Measurements from ENCODE around the gene TSGA10IP. TPM values are rescaled to one million over a fixed set of nuclear protein-coding genes. Genes with fewer than 3 reads are reported as not detected.

Gene TSGA10IP
- total RNA-seq, 1 experiment from 2014 or later, result not detected

DNA sequence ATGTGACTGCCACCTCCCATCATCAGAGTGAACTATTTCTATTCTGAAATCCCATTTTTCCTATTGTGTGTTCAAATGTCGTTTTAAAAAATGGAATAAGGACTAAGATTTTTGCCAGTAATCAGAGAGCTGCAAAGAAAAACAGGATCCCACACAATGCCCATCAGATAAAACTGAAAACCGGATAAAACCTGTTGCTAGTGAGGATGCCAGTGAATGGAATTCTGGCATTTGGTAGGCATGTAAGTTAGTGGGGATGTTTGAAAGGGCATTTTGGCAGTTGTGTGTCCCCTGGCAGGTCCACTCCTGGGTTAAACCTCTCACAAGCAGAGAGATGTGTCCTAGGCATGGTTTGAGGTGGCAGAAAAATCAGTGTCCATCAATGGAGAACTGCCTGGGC is 19.9 kb upstream of the TSGA10IP start:
- Histone ChIP-seq H3K27me3 (ENCODE audit: insufficient read depth, low read length) (no peaks in the 10 kb centered on the region), H3K4me3 (replicated peaks in 1 of 2; ENCODE audit: low read depth in 1 of 2, low read length in 2 of 2) (no peak overlapping the region), H3K4me1 (ENCODE audit: control insufficient read depth in 1 of 2, insufficient read depth in 2 of 2, low read length in 2 of 2) (peaks cover 5 to 6% of the 10 kb centered on the region in 2 experiments; a peak in 3 of 4 replicates), H2AFZ (ENCODE audit: low read depth, low read length, poor library complexity, severe bottlenecking) (no peak overlapping the region), H3K36me3 (ENCODE audit: control insufficient read depth in 1 of 2, insufficient read depth in 2 of 2, low read length in 2 of 2) (peaks cover 5 to 20% of the 10 kb centered on the region in 2 experiments; a peak in 3 of 4 replicates), H3K9me2 (ENCODE audit: insufficient read depth) (no peaks in the 10 kb centered on the region), H3K27ac (ENCODE audit: low read depth, low read length) (no peak overlapping the region), H4K20me1 (ENCODE audit: insufficient read depth) (no peaks in the 10 kb centered on the region), H3K4me2 (ENCODE audit: low read length) (no peak overlapping the region), H3K9me3 (ENCODE audit: control insufficient read depth in 1 of 2, insufficient read depth in 1 of 2, low read depth in 1 of 2, low read length in 2 of 2) (no peaks in the 10 kb centered on the region), H3K9ac (ENCODE audit: low read length) (no peak overlapping the region), H3K79me2 (ENCODE audit: insufficient read depth, low read length) (peaks cover 7% of the 10 kb centered on the region; the same call in 1 of the 2 replicates)
- ATAC-seq, result no peak
- ChIA-PET CTCF (no interaction called here), RAD21 (ENCODE audit: low non-redundant PET in 1 of 2, low total read pairs in 2 of 2, uncharacterized antibody in 2 of 2, unreplicated experiment in 2 of 2) (no interaction called here), POLR2A (no interaction called here)
- DNase-seq (ENCODE audit: low read depth, low spot score), result no peak
- intact Hi-C loops (cut with micrococcal nuclease), result no loop called here
- no TSS peak for BruUV-seq (replicated peaks)
- TF ChIP-seq CBX3 (IDR thresholded peaks at IDR 0.05; ENCODE audit: low read depth) (no peak), EZH2 (IDR thresholded peaks at IDR 0.05) (no peak), JUND (IDR thresholded peaks at IDR 0.05) (no peak), CEBPB (IDR thresholded peaks at IDR 0.05; ENCODE audit: low read depth) (no peak), YY1 (IDR thresholded peaks at IDR 0.05; ENCODE audit: extremely low read depth, insufficient replicate concordance, low read depth, low read length) (no peak)

DNA sequence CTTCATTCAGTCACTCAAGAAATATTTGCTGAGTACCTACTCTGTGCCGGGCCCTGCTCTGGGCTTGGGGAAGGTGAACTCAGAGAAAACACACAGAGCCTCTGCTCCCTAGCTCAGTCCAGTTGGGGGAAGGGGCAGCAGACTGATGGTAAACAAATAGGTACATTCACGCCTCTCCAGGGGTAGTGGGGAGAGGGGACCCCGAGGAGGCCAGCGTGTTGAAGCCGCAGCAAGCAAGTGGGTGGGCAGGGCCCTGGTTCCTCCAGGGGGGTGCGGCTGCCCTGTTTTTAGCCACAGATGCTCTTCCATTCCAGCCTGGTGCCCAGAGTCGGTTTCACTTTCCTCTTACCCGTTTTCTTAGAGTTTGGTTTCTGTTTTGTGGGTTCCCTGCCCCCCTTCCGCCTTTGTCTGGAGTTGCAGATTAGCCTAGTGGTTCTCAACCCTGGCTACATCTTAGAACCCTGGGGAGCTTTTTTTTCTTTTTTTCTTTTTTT is 17.3 kb upstream of the TSGA10IP start:
- Histone ChIP-seq H2AFZ (ENCODE audit: low read depth, low read length, poor library complexity, severe bottlenecking) (no peak overlapping the region), H3K4me2 (ENCODE audit: low read length) (no peak overlapping the region), H3K9me3 (ENCODE audit: control insufficient read depth in 1 of 2, insufficient read depth in 1 of 2, low read depth in 1 of 2, low read length in 2 of 2) (no peaks in the 10 kb centered on the region), H4K20me1 (ENCODE audit: insufficient read depth) (no peaks in the 10 kb centered on the region), H3K9me2 (ENCODE audit: insufficient read depth) (no peaks in the 10 kb centered on the region), H3K9ac (ENCODE audit: low read length) (no peak overlapping the region), H3K79me2 (ENCODE audit: insufficient read depth, low read length) (no peaks in the 10 kb centered on the region), H3K27me3 (ENCODE audit: insufficient read depth, low read length) (no peaks in the 10 kb centered on the region), H3K36me3 (ENCODE audit: control insufficient read depth in 1 of 2, insufficient read depth in 2 of 2, low read length in 2 of 2) (0 out of 4 replicates have a peak, but pooled peaks cover 0 to 1% of the 10 kb centered on the region in 2 experiments), H3K27ac (ENCODE audit: low read depth, low read length) (no peak overlapping the region), H3K4me1 (ENCODE audit: control insufficient read depth in 1 of 2, insufficient read depth in 2 of 2, low read length in 2 of 2) (peaks cover 2 to 9% of the 10 kb centered on the region in 2 experiments; a peak in 3 of 4 replicates), H3K4me3 (replicated peaks in 1 of 2; ENCODE audit: low read depth in 1 of 2, low read length in 2 of 2) (no peak overlapping the region)
- RAD21 ChIA-PET (ENCODE audit: low non-redundant PET in 1 of 2, low total read pairs in 2 of 2, uncharacterized antibody in 2 of 2, unreplicated experiment in 2 of 2), result no interaction called here
- POLR2A ChIA-PET, result no interaction called here
- CTCF ChIA-PET, result no interaction called here
- ATAC-seq (no peak), DNase-seq (ENCODE audit: low read depth, low spot score) (no peak)
- intact Hi-C loops (cut with micrococcal nuclease), result no loop called here
- no TSS peak for BruUV-seq (replicated peaks)
- TF ChIP-seq ZNF274 (IDR thresholded peaks at IDR 0.05; ENCODE audit: low read depth, low read length) (no peak), YY1 (IDR thresholded peaks at IDR 0.05; ENCODE audit: extremely low read depth, insufficient replicate concordance, low read depth, low read length) (no peak), FOSL1 (IDR thresholded peaks at IDR 0.05; ENCODE audit: low read depth) (no peak), EZH2phosphoT487 (IDR thresholded peaks at IDR 0.05; ENCODE audit: borderline replicate concordance) (no peak), POLR2AphosphoS5 (IDR thresholded peaks at IDR 0.05; ENCODE audit: low read depth, low read length) (no peak), EZH2 (IDR thresholded peaks at IDR 0.05) (no peak)
- TF ChIP-seq, protein P1, sequence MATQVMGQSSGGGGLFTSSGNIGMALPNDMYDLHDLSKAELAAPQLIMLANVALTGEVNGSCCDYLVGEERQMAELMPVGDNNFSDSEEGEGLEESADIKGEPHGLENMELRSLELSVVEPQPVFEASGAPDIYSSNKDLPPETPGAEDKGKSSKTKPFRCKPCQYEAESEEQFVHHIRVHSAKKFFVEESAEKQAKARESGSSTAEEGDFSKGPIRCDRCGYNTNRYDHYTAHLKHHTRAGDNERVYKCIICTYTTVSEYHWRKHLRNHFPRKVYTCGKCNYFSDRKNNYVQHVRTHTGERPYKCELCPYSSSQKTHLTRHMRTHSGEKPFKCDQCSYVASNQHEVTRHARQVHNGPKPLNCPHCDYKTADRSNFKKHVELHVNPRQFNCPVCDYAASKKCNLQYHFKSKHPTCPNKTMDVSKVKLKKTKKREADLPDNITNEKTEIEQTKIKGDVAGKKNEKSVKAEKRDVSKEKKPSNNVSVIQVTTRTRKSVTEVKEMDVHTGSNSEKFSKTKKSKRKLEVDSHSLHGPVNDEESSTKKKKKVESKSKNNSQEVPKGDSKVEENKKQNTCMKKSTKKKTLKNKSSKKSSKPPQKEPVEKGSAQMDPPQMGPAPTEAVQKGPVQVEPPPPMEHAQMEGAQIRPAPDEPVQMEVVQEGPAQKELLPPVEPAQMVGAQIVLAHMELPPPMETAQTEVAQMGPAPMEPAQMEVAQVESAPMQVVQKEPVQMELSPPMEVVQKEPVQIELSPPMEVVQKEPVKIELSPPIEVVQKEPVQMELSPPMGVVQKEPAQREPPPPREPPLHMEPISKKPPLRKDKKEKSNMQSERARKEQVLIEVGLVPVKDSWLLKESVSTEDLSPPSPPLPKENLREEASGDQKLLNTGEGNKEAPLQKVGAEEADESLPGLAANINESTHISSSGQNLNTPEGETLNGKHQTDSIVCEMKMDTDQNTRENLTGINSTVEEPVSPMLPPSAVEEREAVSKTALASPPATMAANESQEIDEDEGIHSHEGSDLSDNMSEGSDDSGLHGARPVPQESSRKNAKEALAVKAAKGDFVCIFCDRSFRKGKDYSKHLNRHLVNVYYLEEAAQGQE (IDR thresholded peaks at IDR 0.05; ENCODE audit: low read depth), result no peak
- TF ChIP-seq, protein P2, sequence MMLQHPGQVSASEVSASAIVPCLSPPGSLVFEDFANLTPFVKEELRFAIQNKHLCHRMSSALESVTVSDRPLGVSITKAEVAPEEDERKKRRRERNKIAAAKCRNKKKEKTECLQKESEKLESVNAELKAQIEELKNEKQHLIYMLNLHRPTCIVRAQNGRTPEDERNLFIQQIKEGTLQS (IDR thresholded peaks at IDR 0.05), result no peak
